Erythroblast (primary cell): ENCODE data around the gene MEF2B.

Experiments used
- DNase-seq, 2 experiments: peaks; one replicate each; lab custom pipeline; 2025; lab: John Stamatoyannopoulos, UW
- GATA1 ChIP-seq: IDR thresholded peaks from 2 replicates; pipeline ENCODE4 v1.6.1; 2011; ENCODE audit warnings: low read depth, mild to moderate bottlenecking, control low read depth, low read length, moderate library complexity
- POLR2A ChIP-seq: IDR thresholded peaks from 2 replicates; pipeline ENCODE4 v1.6.1; 2011; ENCODE audit warnings: mild to moderate bottlenecking, low read length

Gene MEF2B

GRCh38 chr19:19205416-19206410 lies 35.6 kb upstream of the MEF2B start:
- no peak for TF ChIP-seq POLR2A
- TF ChIP-seq GATA1: no peak
- no peak for DNase-seq

GRCh38 chr19:19204181-19204580 lies 34.1 kb upstream of the MEF2B start:
- TF ChIP-seq POLR2A (no peak), GATA1 (no peak)
- DNase-seq: no peak

GRCh38 chr19:19203012-19203856 lies 33.2 kb upstream of the MEF2B start, which contains the start of gene NR2C2AP:
Gene NR2C2AP, minus strand, starts transcription at chr19:19203414. Its CDS starts 354 bp downstream, at chr19:19203060.
- TF ChIP-seq POLR2A (peak; percentile 38), GATA1 (no peak)

GRCh38 chr19:19202707-19203011 lies 32.6 kb upstream of the MEF2B start:
- DNase-seq: no peak
- no peak for TF ChIP-seq POLR2A
- no peak for TF ChIP-seq GATA1

More at GRCh38 chr19:19203012-19203856, 33.2 kb upstream of the MEF2B start, which contains the start of gene NR2C2AP:
- DNase-seq: peak; percentile 93 to 94

- no peak for TF ChIP-seq GATA1
- no peak for TF ChIP-seq POLR2A
- no peak for DNase-seq
Measured at GRCh38 chr19:19201697-19202630, 31.9 kb upstream of the MEF2B start.

GRCh38 chr19:19193926-19194325 lies 23.9 kb upstream of the MEF2B start:
- TF ChIP-seq POLR2A: no peak
- no peak for TF ChIP-seq GATA1
- DNase-seq: no peak

- TF ChIP-seq GATA1 (no peak), POLR2A (no peak)
- DNase-seq: peak; percentile 75 to 76
Measured at GRCh38 chr19:19192910-19193423, 22.9 kb upstream of the MEF2B start.

- DNase-seq: peak; percentile 99 to 100
- TF ChIP-seq GATA1 (no peak), POLR2A (peak; percentile 62)
Measured at GRCh38 chr19:19192078-19192882, 22.2 kb upstream of the MEF2B start, which contains the start of the genes BORCS8 and RFXANK. Gene BORCS8, minus strand, starts transcription at chr19:19192152. Its CDS starts 35 bp downstream, at chr19:19192117. Gene RFXANK, plus strand, starts transcription at chr19:19192258. Its CDS starts 1,689 bp downstream, at chr19:19193947.

GRCh38 chr19:19191768-19192077 lies 21.7 kb upstream of the MEF2B start:
- no peak for DNase-seq
- TF ChIP-seq POLR2A (no peak), GATA1 (no peak)

- no peak for TF ChIP-seq GATA1
- DNase-seq: no peak
Measured at GRCh38 chr19:19186742-19187141, 16.7 kb upstream of the MEF2B start.

- TF ChIP-seq GATA1 (no peak), POLR2A (no peak)
- peak; percentile 71 to 78 for DNase-seq
Measured at GRCh38 chr19:19185853-19186740, 16.0 kb upstream of the MEF2B start.
